A549 treated with dexamethasone at 1 μM for 4 hours (cell line): ENCODE measurements around the gene IKBIP. TPM values are rescaled to one million over a fixed set of nuclear protein-coding genes. Genes with fewer than 3 reads are reported as not detected.

Experiments
- total RNA-seq: library from RNA; stranded (reverse); fragments of 200-300 nt; extraction: Qiagen RNA extraction; gene quantifications from 5 replicates; pipeline ENCODE4 v1.2.3, GENCODE V29; 2022

IKBIP gene
- total RNA-seq = 65.6 to 68.3 TPM (median 66.8 TPM) in 5 replicates

GRCh38 chr12:98644712-98645571 lies at the start of gene IKBIP, which contains the start of gene APAF1:
TSS of gene IKBIP (minus strand) at chr12:98644788. CDS start at chr12:98644701, 87 bp downstream.
TSS of gene APAF1 (plus strand) at chr12:98645290. CDS start at chr12:98648360, 3,070 bp downstream.

GRCh38 chr12:98593351-98594049 lies 51.1 kb downstream of the IKBIP start, which contains the start of gene SLC25A3:
TSS of gene SLC25A3 (plus strand) at chr12:98593686. CDS start at chr12:98593979, 293 bp downstream.

Other genes starting within 250 kb of the IKBIP start
- 74.1 to 98.1 TPM (median 93.1 TPM) in 5 replicates for gene TMPO, start 129.2 kb downstream of the IKBIP start, total RNA-seq
- gene SLC25A3, start 51.1 kb downstream of the IKBIP start, total RNA-seq = 716 to 751 TPM (median 730 TPM) in 5 replicates
- 9.9 to 17.9 TPM (median 14.5 TPM) in 5 replicates for gene APAF1, start 502 bp upstream of the IKBIP start, total RNA-seq